Muscle of leg (tissue), 11 donors: ENCODE data around the gene MPI. TPM values are rescaled to one million over a fixed set of nuclear protein-coding genes. Genes with fewer than 3 reads are reported as not detected.
"Not testable (repeated sequence)": the region's sequence is repeated elsewhere in the genome, so short reads cannot be mapped to it uniquely, and the experiment has no call there.

ENCODE experiments used
- DNase-seq: peaks from one replicate; pipeline ENCODE4 v3.0.0; 2013
- H3K27ac ChIP-seq: one replicate; pipeline ENCODE4 v1.5.1; 2013; ENCODE audit warnings: mild to moderate bottlenecking, low read length, control low read depth
- H3K27me3 ChIP-seq: one replicate; pipeline ENCODE4 v1.6.1; 2013; ENCODE audit warnings: low read length; ENCODE audit not compliant: control insufficient read depth, insufficient read depth
- H3K36me3 ChIP-seq: one replicate; pipeline ENCODE4 v1.6.1; 2013; ENCODE audit warnings: low read length; ENCODE audit not compliant: control insufficient read depth, insufficient read depth
- H3K4me1 ChIP-seq: one replicate; pipeline ENCODE4 v1.6.1; 2013; ENCODE audit warnings: low read length; ENCODE audit not compliant: control insufficient read depth, insufficient read depth
- H3K4me3 ChIP-seq: one replicate; pipeline ENCODE4 v1.5.1; 2013; ENCODE audit warnings: low read length, control low read depth
- H3K9me3 ChIP-seq: replicated peaks from 2 replicates; pipeline ENCODE4 v1.6.1; 2013; ENCODE audit warnings: low read depth, low read length; ENCODE audit not compliant: control insufficient read depth
- WGBS: methylation state at CpG from one replicate; pipeline ENCODE4 v1.1.5; 2013; ENCODE audit warnings: missing lambda C conversion rate; ENCODE audit not compliant: insufficient coverage; 5-methylcytosine and 5-hydroxymethylcytosine counted together
- polyA plus RNA-seq, 8 donors: library from polyadenylated mRNA; unstranded; fragments of 120-200 nt; gene quantifications; one replicate each; pipeline versions ENCODE4 v1.2.1 to v1.2.3, GENCODE V29; 2013; ENCODE audit warnings: inconsistent platforms in 1 of 8, low replicate concordance in 1 of 8; ENCODE audit not compliant: insufficient read length in 8 of 8, insufficient read depth in 1 of 8
- total RNA-seq: library from RNA; stranded (reverse); fragments of 120-200 nt; gene quantifications from one replicate; pipeline ENCODE4 v1.2.4, GENCODE V29; 2013

The MPI gene
- total and polyA plus RNA-seq, 9 donors = 43.8 to 63.3 (median 52.5) TPM

DNA sequence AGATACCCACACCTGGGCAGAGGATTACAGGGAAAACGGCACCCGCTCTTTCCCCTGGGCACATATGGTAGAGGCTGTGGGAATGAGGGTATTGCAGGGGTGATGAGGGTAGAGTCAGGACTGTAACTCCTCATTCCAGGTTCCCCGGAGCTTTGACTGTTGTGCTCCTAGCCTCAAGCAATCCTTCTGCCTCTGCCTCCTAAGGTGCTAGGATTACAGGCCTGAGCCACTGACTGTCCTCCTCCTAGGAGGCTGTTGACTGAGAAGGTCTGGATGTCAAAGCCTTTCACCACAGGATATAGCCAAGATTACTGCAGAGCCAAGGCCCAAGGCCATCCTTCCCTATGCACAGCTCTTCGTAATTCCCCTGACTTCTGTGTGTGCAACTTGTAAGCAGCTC lies 1.1 kb upstream of the MPI start:
- no peaks in the 10 kb centered on the region for H3K9me3 ChIP-seq
- H3K4me3 ChIP-seq = no peak overlapping the region
- no peaks in the 10 kb centered on the region for H3K27me3 ChIP-seq
- no peak for DNase-seq
- H3K27ac ChIP-seq = peak overlapping the region; percentile 91
- WGBS = 86% methylated on average over 2 of the region's 4 CpGs
- H3K4me1 ChIP-seq = peaks cover 32% of the 10 kb centered on the region
- H3K36me3 ChIP-seq = peaks cover 23% of the 10 kb centered on the region

DNA sequence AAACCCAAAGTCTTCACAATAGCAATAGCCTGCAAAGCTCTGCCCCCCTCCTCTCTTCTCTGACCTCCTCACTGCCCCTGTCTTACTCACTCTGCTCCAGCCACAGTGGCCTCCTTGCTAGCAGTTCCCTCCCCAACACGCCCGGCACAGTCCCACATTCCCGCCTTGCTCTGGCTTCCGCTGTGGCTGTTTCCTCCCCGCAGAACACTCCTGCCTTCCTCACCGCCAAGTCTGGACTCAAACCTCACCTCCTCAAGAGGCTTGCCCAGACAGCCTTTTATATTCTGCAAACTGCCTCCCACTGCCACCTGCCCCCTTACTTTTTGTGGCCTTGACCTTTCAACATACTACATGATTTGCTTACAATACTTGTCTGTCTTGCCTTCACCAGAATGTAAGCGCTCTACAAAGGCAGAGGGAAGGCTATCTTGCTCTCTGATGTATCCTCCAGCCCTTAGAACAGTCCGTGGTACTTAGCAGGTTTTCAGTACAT lies 406 bp upstream of the MPI start:
- Histone ChIP-seq H3K27ac (peak overlapping the region; percentile 91), H3K27me3 (no peaks in the 10 kb centered on the region)
- 5% methylated on average over 8 of the region's 8 CpGs for WGBS

DNA sequence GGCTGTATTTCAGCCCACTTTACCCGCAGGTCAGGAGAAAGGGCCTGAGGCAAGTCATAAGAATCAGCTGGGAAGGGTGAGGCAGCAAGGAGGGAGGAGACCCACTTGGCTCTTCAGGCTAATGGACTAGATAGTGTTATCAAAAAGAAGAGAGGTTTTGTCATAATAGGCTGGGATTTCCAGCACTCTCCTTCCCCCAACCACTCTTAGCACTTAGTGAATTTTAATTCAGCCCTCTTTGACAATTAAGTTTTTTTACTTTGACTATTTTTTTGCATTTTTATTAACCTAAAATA lies 771 bp downstream of the MPI start:
- peaks cover 30% of the 10 kb centered on the region for H3K36me3 ChIP-seq
- no peaks in the 10 kb centered on the region for H3K9me3 ChIP-seq
- peaks cover 32% of the 10 kb centered on the region for H3K4me1 ChIP-seq
- 0% methylated on average over 1 of the region's 1 CpG for WGBS
- H3K27ac ChIP-seq = peak overlapping the region; percentile 91
- H3K27me3 ChIP-seq = no peaks in the 10 kb centered on the region
- H3K4me3 ChIP-seq = peak overlapping the region; percentile 97
- no peak for DNase-seq

More for the DNA sequence above, 406 bp upstream of the MPI start:
- peak overlapping the region; percentile 97 for H3K4me3 ChIP-seq
- H3K4me1 ChIP-seq = peaks cover 32% of the 10 kb centered on the region
- peak; percentile 76 for DNase-seq
- no peaks in the 10 kb centered on the region for H3K9me3 ChIP-seq
- H3K36me3 ChIP-seq = peaks cover 27% of the 10 kb centered on the region

DNA sequence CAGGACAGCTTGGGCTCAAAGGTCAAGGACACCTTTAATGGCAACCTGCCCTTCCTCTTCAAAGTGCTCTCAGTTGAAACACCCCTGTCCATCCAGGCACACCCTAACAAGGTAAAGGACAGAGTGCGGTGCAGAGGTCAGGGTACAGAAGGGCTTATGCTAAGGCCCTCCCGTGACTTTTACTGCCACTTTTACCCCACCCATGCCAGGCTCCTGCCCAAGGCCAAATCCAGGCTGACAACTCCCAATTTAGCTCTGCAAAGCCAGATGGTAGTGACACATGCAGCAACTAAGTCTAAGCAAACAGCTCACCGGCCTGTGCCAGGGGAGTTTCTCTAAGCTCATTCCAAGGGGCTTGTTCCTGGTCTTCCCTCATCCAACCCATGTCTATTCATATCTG lies 1.6 kb downstream of the MPI start:
- Histone ChIP-seq H3K4me1 (peaks cover 36% of the 10 kb centered on the region), H3K9me3 (no peaks in the 10 kb centered on the region), H3K27me3 (no peaks in the 10 kb centered on the region), H3K36me3 (peaks cover 35% of the 10 kb centered on the region), H3K4me3 (no peak overlapping the region), H3K27ac (peak overlapping the region; percentile 8)
- no peak for DNase-seq
- WGBS = 100% methylated on average over 3 of the region's 3 CpGs

DNA sequence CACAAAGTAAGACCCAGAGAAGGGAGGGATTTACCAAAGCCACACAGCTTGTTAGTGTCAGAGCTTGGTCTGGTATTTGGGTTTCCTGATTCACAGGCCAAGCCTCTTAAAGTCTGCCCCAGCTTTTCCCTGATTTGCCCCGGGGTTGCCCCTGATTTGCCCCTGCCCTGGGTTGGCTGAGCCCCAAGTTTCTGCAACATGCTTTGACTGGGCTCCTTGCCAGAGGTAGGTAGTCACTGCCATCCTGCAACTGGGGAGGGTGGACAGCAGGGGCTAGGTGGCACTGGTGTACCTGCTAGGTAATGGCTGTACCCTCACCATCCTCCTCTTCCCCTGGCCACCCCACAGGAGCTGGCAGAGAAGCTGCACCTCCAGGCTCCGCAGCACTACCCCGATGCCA lies 2.5 kb downstream of the MPI start:
- H3K27me3 ChIP-seq = no peaks in the 10 kb centered on the region
- no peak overlapping the region for H3K4me3 ChIP-seq
- H3K9me3 ChIP-seq = no peaks in the 10 kb centered on the region
- 92% methylated on average over 2 of the region's 3 CpGs for WGBS
- H3K4me1 ChIP-seq = peaks cover 39% of the 10 kb centered on the region
- peaks cover 44% of the 10 kb centered on the region for H3K36me3 ChIP-seq
- DNase-seq = no peak
- H3K27ac ChIP-seq = no peak overlapping the region

DNA sequence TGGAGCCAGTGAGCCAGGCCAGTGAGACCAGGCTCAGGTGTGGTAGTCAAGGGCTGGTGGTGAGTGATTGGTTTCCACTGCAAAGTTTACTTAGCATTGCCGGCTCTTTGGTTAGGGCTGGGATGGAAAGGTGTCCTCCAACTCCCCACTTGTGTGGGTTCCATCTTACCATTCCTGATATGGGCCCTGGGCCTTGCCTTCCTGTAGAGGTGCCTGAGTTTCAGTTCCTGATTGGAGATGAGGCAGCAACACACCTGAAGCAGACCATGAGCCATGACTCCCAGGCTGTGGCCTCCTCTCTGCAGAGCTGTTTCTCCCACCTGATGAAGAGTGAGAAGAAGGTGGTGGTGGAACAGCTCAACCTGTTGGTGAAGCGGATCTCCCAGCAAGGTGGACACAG lies 3.1 kb downstream of the MPI start:
- Histone ChIP-seq H3K4me1 (peaks cover 39% of the 10 kb centered on the region), H3K9me3 (no peaks in the 10 kb centered on the region), H3K27me3 (no peaks in the 10 kb centered on the region), H3K4me3 (no peak overlapping the region), H3K36me3 (peaks cover 50% of the 10 kb centered on the region), H3K27ac (no peak overlapping the region)
- DNase-seq = no peak
- no CpG with 5 or more reads among the region's 2 CpGs for WGBS

DNA sequence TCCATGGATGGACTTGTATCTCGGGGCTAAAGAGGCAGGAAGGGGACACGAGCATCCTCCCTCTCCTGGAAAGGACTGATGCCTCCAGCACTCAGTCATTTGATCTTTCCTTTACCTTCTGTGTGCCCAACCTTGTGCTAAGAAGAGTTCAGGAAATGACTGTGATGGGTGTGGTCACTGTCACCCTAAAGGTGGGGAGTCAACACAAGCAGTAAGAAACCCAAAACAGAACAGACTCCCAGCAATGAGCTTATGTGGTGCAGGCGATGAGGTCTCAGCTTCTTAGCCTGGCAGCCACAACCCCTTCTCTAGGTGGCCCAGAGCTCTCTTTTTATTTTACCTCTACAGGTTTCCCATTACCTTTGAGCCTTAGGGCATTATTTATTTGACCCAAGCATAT lies 3.8 kb downstream of the MPI start:
- peaks cover 37% of the 10 kb centered on the region for H3K4me1 ChIP-seq
- H3K9me3 ChIP-seq = no peaks in the 10 kb centered on the region
- no peak overlapping the region for H3K27ac ChIP-seq
- H3K36me3 ChIP-seq = peaks cover 53% of the 10 kb centered on the region
- DNase-seq = no peak
- H3K27me3 ChIP-seq = no peaks in the 10 kb centered on the region
- WGBS = no CpG with 5 or more reads among the region's 3 CpGs
- H3K4me3 ChIP-seq = no peak overlapping the region

DNA sequence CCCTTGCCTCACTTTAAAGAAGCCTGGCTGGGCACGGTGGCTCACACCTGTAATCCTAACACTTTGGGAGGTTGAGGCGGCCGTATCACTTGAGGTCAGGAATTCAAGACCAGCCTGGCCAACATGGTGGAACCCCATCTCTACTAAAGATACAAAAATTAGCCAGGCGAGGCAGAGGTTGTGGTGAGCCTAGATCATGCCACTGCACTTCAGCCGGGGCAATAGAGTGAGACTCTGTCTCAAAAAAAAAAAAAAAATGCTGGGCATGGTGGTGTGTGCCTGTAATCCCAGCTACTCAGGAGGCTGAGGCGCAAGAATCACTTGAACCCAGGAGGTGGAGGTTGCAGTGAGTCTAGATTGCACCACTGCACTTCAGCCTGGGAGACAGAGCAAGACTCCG lies 4.5 kb downstream of the MPI start:
- not testable (repeated sequence) for H3K9me3 ChIP-seq, H3K4me3 ChIP-seq, DNase-seq, H3K27ac ChIP-seq, H3K27me3 ChIP-seq
- H3K4me1 ChIP-seq = peaks cover 30% of the 10 kb centered on the region
- WGBS = 100% methylated on average over 1 of the region's 7 CpGs
- peaks cover 58% of the 10 kb centered on the region for H3K36me3 ChIP-seq

DNA sequence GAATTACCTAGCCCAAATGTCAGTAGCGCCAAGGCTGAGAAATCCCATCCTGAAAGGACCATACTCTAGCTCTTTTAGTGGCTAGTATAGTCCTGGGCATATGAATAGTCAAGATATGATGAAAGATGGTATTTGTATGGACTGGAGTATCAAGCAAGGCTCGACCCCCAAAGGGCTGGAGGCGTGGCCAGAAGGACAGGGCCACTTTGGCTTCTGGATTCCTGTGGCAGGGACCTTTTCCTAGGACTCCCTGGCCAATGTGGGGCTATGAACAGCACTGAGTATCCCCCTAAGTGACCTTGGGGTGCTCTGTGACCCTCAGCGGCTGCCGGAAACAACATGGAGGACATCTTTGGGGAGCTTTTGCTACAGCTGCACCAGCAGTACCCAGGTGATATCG lies 6.0 kb downstream of the MPI start:
- Histone ChIP-seq H3K27me3 (no peaks in the 10 kb centered on the region), H3K36me3 (peaks cover 71% of the 10 kb centered on the region), H3K27ac (peak overlapping the region; percentile 59), H3K4me1 (peaks cover 19% of the 10 kb centered on the region), H3K9me3 (no peaks in the 10 kb centered on the region), H3K4me3 (no peak overlapping the region)
- DNase-seq = no peak
- whole genome bisulfite sequencing = 85% methylated on average over 5 of the region's 6 CpGs

DNA sequence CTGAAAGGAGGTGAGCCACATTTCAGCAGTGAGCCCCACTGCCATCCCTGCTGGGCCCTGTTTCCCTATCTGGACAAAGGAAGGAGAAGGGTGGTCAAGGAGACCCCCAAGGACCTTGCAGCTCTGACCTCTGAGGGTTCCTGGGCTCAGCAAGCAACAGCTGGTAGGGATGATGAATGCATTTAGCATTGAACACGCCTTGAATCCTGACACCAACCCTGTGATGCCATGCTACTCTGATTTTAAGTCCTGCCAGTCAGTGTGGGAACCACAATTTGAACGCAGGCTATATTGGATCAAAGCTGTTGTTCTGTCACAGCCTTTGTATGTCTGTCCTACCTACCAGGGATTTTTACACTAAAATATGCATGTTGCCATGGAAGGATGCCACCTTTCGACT lies 6.5 kb downstream of the MPI start:
- Histone ChIP-seq H3K9me3 (no peaks in the 10 kb centered on the region), H3K36me3 (peaks cover 72% of the 10 kb centered on the region), H3K27ac (peak overlapping the region; percentile 59), H3K4me1 (peaks cover 16% of the 10 kb centered on the region), H3K27me3 (no peaks in the 10 kb centered on the region), H3K4me3 (no peak overlapping the region)
- no peak for DNase-seq
- 79% methylated on average over 2 of the region's 3 CpGs for WGBS

DNA sequence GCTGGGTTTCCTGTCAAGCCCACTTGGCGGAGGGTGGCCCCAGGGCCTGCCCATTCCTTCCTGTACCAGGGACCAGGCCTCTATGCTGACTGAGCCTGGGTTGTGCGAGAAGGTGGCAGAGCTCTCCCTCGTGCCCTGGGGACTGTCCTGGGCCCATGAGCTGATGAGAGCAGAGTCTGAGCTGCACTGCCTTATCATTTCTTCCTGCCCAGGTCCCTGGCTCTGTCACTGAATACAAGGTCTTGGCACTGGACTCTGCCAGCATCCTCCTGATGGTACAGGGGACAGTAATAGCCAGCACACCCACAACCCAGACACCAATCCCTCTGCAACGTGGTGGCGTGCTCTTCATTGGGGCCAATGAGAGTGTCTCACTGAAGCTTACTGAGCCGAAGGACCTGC lies 7.5 kb downstream of the MPI start:
- Histone ChIP-seq H3K4me3 (no peak overlapping the region), H3K27ac (no peak overlapping the region), H3K27me3 (no peaks in the 10 kb centered on the region), H3K4me1 (peaks cover 12% of the 10 kb centered on the region), H3K9me3 (no peaks in the 10 kb centered on the region), H3K36me3 (peaks cover 77% of the 10 kb centered on the region)
- 84% methylated on average over 6 of the region's 6 CpGs for WGBS
- no peak for DNase-seq
